ENCODE data around the gene CMPK2.
"Not testable (repeated sequence)": the region's sequence is repeated elsewhere in the genome, so short reads cannot be mapped to it uniquely, and the experiment has no call there.

CMPK2 gene

DNA sequence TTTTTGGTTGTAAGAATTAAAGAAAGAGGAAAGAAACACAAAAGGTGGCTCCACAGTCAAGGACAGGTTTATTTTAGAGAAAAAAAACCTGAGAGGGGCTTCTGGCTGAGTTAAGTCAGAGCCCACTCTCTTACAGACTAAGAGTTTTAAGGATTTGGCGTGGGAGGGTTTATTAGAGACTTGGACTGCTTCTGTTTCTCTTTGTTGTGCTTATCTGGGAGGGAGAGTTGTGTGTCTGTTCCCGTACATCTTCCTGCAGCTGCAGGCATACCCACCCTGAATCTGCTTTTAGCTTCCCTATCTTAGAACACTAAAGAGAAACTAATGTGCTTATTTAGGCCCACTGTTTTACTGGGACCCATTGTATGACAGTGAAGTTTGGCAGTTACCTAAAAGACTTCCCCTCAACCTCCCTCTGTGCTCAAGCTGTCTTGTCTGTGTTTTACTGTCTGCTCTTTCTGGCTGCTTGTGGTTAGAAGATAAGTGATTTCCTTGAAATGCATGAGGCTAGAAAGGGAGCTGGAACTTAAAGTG, 14.6 kb upstream of the CMPK2 start:
- DNase-seq, result no peak

DNA sequence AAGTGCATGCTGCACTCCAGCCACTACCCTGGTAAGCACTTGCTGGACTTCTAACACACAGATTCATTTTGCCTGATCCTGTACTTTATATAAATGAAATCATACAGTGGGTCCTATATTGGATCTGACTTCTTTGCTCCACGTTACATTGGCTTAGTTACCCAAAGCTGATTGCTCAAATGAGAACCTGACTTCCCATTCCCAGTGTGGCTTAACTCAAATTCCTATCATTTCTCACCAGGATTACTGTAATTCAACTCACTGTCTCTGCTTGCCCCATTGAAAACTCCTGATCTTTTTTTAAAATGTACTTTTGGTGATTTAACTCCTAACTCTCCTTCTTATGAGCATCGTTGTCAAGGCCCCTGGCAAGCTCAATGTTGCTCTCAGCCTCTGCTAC, 13.3 kb upstream of the CMPK2 start:
- no peak for DNase-seq

DNA sequence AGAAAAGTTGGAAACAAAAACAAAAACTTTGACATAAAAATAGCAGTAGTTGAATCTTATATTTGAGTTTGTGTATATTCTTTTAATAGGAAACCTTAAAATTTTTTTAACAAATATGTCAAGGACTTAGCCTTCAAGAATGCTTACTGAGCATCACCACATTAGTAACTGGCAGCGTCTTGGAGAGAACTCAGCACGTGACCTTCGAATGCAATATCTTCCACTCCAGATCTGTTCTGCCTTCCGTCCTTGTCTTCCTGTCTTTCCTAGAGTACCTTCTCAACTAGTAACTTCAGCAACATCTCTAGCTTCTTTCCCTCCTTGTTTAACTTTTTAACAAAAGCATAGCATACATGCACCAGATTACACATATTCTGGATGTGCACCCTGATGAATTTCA, 12.8 kb upstream of the CMPK2 start:
- no peak for DNase-seq

DNA sequence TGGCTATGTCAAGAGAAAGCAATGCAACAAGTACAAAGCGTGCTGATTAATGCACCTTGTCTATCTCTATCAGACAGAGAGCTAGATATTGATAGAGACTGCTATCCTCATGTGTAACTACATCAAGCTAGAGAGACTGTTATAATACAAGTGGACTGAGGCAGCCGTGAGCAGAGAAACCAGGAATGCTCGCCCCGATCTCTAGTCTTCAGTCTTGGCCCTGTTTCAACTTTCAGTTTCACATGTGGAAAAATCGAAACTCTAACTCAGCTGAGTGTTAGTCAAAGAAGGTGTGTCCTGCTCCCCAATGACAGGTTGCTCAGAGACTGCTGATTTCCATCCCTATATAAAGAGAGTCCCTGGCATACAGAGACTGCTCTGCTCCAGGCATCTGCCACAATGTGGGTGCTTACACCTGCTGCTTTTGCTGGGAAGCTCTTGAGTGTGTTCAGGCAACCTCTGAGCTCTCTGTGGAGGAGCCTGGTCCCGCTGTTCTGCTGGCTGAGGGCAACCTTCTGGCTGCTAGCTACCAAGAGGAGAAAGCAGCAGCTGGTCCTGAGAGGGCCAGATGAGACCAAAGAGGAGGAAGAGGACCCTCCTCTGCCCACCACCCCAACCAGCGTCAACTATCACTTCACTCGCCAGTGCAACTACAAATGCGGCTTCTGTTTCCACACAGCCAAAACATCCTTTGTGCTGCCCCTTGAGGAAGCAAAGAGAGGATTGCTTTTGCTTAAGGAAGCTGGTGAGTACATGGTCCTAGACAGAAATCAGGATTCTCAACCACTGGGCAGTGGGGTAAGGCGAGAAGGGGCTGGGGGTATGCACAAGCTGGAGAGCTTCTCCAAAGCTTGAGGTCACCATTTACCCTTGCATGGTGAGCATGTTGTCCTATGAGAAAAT, 11.9 kb upstream of the CMPK2 start, which contains the start of gene RSAD2:
Gene RSAD2 (plus strand): TSS at position 376 of the 903 bp plus-strand sequence. CDS start 24 bp downstream, at position 400.
- no peak for DNase-seq

DNA sequence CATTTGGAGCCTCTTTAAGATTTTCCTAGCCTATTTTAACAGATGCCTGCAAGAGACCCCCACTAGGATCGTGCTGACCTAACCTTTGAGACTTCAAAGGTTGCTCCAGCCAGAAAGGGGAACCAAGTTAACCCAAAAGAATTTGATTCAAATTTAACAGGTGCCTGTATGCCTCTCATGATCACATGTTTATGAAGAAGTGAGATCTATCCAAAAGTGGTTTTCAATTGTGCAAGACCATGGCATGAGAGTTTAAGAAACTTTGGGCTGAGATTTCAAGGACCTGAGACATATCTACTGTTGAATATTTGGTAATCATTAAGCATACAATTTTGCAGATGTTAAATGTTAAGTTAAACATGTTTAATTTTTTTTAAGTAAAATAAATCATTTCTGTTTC, 10.6 kb upstream of the CMPK2 start:
- DNase-seq, result no peak

DNA sequence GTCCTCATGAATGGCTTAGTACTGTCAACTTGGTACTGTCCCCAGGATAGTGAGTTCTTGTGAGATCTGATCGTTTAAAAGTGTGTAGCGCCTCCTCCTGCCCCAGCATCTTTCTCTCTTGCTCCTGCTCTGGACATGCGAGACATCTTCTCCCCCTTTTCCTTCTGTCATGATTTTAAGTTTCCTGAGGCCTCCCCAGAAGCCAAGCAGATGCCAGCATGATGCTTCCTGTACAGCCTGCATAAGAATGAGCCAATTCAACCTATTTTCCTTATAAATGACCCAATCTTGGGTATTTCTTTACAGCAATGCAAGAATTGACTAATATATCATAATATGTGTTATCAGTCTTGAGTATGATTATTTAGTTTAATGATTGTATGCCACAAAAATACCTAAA, 8.3 kb upstream of the CMPK2 start:
- DNase-seq, result no peak

DNA sequence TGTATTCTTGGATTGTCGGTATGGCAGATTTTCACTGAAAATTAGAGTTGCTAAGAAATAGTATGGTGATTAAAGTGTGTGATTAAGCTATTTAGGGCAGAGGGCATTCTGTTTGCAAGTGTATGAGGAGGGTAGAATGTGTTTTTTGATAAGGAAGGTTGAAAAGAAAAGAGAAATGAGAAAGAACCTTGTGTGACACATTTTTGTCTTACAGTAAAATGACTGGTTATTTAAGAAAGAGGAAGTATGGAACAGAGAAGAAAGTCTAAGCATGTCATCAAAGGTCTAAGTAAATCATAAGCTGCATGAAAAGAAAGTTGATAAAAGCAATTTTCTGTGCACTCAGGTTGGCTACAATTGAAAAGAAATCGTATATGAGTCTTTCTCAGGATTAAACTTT, 6.7 kb upstream of the CMPK2 start:
- no peak for DNase-seq

DNA sequence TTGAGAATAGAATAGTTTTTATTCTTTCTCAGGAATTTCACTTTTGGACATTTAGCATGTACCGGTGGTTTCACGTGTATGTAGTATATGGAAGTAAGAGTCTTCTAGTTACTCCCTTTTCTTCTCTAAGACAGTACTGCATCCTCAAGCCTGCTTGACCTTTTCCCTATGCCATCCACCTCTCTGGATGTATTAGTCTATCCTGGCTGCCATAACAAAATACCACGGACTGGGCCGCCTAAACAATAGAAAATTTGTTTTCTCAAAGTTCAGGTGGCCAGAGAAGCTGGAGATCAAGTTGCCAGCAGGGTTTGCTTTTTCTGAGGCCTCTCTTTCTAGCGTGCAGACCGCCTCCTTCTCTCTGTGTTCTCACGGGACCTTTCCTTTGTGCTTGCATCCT, 1.3 kb upstream of the CMPK2 start:
- no peak for DNase-seq

DNA sequence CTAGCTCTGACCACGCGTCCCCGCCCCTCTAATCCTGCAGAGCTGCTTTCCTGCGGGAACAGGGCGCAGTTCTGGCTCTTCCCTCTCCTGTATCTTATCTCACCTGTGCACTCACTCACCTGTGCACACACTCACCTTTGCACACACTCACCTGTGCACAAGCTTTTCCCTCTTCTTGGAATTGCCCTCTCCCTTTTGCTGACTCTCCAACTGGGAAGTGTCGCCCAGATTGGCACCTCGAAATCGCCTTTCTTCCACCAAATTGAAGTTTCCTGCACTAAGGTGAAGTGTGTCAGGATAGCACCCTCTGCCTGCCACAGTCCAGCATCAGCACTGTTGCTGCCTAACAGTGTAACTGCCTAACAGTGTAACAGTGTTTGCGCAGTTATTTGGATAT, 566 bp upstream of the CMPK2 start:
- no peak for DNase-seq

DNA sequence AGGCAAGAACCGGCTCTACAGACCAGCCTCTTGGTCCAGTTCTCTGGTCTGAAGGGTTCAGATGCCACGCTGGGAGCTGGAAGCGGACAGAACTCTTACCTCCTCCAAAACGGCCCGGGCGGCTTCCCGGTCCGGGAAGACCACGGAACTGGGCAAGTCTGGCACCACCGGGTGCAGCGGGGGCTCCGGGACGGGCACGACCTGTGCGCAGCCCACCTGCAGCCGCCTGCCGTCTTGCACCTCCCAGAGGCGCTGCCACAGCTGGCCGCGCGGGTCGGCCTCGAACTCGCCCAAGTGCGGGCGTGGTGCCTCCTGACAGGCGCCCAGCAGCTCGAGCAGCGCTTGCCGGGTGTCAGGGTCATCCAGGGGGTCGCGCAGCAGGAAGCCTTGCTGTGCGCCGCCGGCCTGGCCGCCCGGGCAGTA, 773 bp downstream of the CMPK2 start:
- no peak for DNase-seq

DNA sequence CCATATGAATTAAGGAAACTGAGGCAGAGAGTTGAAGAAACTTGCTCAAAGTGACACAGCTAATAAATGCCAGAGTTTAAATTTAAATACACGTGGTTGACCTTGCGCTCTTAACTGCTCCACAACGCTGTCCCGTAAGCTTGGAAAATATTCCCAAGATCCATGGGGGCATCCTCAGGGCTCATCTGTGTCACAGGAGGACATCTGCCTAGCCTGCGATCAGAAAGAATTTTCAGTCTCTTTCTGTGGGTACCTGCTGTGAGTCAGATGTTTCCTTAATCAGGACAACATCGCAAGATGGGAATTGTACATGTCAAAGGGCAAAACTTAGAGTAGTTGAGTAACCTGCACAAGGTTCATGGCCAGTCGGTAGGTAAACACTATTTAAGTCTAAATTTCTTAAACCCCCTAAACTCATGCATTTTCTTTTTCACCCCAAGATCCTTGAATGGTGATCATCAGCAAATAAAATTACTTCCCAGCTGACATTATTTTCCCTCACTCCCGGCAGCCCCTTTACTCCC, 1.4 kb downstream of the CMPK2 start:
- no peak for DNase-seq

DNA sequence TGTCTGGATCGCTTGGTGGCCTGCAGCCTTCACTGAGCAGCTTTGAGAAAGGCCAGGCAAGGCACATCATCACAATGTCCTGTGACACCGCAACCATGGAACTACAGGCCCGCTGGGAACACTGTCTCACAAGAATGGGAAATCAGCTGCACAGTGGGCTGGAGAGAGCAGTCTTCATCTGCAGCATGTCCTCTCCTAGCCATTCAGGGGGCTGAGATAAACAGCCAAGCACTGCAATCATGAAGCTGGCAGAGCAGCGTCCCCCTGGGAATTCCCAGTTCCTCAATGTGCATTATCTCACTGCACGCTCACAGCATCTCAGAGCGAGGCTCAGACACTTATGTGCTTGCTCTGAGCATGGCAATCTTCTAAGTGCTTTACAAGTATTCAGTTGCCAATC, 1.9 kb downstream of the CMPK2 start:
- DNase-seq, result no peak

DNA sequence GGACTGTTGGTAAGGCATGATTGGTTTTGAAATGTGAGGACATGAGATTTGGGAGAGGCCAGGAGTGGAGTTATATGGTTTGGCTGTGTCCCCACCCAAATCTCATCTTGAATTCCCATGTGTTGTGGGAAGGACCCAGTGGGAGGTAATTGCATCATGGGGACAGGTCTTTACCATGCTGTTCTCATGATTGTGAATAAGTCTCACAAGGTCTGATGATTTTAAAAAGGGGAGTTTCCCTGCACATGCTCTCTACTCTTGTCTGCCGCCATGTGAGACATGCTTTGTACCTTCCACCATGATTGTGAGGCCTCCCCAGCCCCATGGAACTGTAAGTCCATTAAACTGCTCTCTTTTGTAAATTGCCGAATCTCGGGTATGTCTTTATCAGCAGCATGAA, 5.4 kb downstream of the CMPK2 start:
- DNase-seq, result no peak

DNA sequence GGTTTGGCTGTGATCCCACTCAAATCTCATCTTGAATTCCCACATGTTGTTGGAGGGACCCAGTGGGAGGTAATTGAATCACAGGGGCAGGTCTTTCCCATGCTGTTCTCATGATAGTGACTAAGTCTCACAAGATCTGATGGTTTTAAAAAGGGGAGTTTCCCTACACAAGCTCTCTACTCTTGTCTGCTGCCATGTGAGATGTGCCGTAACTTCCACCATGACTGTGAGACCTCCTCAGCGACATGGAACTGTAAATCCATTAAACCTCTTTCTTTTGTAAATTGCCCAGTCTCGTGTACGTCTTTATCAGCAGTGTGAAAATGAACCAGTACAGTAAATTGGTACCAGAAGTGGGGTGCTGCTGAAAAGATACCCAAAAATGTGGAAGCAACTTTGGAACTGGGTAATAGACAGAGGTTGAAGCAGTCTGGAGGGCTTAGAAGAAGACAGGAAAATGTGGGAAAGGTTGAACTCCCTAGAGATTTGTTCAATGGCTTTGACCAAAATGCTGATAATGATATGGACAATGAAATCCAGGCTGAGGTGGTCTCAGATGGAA, 7.2 kb downstream of the CMPK2 start:
- DNase-seq, result not testable (repeated sequence)

DNA sequence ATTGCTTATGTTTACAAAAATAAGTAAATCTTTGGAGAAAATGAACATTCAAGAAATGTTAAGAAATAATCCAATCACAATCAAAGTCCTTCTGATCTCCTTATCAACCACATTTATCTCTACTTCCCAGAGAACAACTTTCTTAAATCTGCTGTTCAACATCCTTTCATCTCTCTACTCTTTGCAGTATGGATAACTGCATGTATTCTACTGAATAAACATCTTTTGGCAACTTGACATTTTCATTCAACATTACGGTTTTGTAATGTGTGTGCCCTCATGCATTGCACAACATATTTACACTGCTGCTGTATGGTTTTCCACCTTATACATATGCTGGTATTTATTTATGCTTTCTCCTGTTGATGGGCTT, 9.2 kb downstream of the CMPK2 start:
- DNase-seq, result no peak

DNA sequence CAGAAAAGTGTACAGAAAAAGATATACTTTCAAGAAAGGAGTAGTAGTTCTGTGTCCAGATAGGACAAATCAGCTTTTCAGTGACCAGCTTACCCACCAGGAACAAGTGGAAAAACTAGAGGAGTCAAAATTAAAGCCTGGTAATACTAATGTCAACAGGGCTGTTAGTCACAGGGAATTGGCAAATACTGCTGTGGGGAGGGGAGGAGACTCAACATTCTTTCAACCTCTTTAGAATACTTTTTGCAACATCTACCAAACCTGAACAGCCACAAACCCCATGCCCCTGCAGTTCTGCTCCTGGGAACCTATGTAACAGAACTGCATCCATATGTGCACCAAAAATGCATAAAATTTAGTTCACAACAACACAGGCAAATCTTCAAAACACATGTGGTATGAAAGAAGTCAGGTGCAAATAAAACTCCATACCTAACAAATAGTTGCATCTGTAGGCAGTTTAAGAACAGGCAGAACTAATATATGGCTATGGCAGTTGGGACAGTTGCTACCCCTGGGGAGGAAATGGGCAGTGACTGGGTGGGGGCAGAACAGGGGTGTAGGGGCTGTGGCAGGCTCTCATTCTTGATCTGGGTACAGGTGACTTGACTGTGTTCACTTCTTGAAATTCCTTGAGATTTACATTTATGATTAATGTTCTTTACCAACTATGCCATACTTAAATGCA, 9.7 kb downstream of the CMPK2 start:
- DNase-seq, result no peak

DNA sequence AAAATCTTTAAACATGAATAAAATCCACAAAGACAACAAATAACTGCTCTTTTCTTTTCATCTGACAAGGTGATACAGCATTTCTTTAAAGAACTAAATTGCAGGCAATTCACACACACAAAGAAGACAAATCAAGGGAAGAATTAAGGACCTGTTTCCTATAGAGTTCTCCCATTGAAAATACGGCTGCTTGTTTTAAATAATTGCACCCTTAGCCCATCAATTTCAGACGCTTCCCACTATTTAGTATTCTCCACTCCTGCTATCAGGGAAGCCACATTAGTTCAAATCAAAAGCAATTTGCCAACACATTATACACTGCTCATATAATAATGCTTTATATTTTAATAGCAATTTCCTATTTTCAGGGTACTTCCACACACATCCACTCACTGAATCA, 11.3 kb downstream of the CMPK2 start:
- DNase-seq, result no peak

DNA sequence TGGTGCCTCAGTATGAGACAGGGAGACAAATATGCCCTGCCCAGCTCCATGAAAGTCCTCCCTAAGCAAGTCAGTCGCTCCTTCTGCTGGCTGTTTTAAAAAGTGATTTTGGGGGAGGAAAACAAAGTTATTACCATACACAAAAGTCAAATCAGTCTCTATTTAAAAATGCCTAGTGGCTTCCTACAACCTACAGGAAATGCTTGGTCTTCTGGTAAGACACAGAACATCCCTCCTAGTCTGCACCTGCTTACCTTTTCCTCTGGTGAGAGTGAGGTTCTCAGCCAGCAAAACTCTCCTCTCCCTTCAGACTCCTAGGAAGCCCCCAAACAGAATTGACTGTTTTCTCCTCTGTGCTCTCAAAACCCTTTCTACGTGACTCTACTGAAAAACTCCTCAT, 13.5 kb downstream of the CMPK2 start:
- no peak for DNase-seq

DNA sequence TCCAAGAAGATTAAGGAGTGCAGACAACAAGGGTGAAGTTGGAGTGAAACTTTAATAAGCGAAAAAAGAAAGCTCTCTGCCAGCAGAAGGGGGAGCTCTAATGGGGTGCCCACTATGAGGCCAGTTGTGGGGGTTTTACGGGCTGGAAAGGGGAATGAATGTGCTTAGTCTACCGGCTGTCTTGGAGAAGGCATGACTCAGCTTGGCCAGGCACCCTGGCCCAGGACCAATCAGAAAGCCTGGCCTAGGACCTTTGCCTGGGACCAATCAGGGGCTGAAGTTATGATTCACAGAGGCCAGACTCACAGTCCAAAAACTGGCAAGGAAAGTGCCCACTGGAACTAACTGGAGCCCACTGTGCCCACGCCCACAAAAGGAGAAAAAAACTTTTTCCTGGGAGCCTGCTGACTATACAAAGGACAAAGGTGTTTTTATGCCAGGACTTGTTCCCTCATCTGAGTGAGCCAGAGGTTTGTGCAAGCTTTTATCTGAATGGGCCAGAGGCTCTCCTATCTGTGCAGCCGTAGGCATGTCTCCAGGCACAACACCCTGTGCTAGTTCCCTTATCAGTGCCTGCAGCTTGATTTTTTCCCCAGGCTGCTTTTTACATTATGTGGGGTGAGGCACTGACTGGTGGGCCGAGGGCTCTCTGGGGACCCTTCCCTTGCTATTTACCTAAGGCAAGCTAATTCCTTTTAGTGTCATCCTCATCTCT, 18.6 kb downstream of the CMPK2 start:
- DNase-seq, result no peak

DNA sequence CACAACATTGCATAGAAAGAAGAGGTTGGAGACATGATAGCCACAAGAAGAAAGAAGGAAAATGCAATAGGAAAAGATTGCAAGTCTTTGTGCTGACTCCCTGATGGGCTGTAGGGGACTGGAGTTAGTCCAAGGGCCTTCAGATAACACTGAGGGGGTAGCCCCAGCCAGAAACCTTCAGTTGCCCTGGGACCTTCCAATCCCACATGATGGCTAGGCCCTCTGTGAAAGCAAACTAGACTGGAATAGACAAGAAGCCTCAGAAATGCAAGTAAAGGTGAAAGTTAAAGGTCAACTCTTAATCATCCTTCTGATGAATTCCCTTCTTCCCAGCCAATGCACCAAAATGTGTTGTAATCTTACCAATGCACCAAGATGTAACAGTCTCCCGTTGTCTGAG, 19.2 kb downstream of the CMPK2 start:
- no peak for DNase-seq

DNA sequence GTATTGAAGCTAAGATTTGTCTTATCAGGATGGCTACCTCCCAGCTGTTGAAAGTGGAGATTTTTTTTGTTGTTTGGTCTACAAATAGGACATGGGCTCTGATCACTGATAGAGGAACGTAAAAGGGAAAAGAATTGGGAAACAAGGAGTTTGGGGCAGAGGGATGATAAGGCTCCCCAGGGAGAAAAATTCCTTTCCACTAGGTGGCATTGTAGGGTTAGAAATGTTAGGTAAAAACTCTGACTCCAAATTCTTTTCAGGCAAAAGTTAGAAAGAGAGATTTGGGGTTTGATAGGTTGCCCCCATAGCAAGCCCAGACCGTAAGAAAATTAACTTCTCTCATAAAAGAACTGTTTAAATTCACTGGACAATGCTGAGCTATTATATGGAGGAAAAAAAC, 19.8 kb downstream of the CMPK2 start:
- no peak for DNase-seq

DNA sequence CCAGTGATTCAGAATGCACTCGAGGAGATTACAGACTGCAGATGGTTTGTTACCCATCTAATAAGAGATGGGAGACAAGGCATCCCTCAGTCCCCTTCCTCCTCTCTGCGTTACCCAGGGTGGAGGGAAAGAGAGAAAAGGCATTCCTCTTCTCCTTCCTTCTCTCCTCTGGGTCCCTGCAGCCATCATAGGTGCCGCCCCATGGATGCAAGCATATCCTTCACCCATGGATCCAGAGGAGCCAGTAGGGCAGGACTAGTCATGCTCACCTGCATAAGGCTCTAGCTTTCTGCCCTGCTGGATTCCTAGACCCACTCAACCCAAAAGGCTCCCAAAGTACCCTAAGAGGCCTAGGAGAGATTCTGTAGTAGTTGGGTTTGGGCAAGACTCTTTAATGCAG, 20.4 kb downstream of the CMPK2 start:
- DNase-seq, result no peak

Measured in NCI-H1048 (cell line).